Measurements from ENCODE around the gene COBL. TPM values are rescaled to one million over a fixed set of nuclear protein-coding genes. Genes with fewer than 3 reads are reported as not detected.

COBL gene
- total RNA-seq, 4 donors from 2014 or later = under 0.01 to 7.7 (median 2.6) TPM

- Histone ChIP-seq H3K27me3 (no peaks in the 10 kb centered on the region), H3K27ac (no peak overlapping the region), H3K36me3 (no peaks in the 10 kb centered on the region), H3K4me3 (no peak overlapping the region), H3K4me1 (peaks cover 0 to 14% of the 10 kb centered on the region in 2 donors), H3K9me3 (no peaks in the 10 kb centered on the region)
- intact Hi-C loops (cut with DNase I; ENCODE audit: low total_unique reads) = no loop called here
- TF ChIP-seq, protein P1, sequence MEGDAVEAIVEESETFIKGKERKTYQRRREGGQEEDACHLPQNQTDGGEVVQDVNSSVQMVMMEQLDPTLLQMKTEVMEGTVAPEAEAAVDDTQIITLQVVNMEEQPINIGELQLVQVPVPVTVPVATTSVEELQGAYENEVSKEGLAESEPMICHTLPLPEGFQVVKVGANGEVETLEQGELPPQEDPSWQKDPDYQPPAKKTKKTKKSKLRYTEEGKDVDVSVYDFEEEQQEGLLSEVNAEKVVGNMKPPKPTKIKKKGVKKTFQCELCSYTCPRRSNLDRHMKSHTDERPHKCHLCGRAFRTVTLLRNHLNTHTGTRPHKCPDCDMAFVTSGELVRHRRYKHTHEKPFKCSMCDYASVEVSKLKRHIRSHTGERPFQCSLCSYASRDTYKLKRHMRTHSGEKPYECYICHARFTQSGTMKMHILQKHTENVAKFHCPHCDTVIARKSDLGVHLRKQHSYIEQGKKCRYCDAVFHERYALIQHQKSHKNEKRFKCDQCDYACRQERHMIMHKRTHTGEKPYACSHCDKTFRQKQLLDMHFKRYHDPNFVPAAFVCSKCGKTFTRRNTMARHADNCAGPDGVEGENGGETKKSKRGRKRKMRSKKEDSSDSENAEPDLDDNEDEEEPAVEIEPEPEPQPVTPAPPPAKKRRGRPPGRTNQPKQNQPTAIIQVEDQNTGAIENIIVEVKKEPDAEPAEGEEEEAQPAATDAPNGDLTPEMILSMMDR (IDR thresholded peaks at IDR 0.05) = no peak
- no peak for TF ChIP-seq POLR2A (IDR thresholded peaks at IDR 0.05)
- no peak for DNase-seq
These were observed 2.7 kb downstream of the COBL start for GRCh38 chr7:51313738-51314425.

- no peak for DNase-seq
- H3K36me3 ChIP-seq = no peaks in the 10 kb centered on the region
- H3K27me3 ChIP-seq = no peaks in the 10 kb centered on the region
- H3K4me3 ChIP-seq = no peak overlapping the region
- H3K27ac ChIP-seq = no peak overlapping the region
- TF ChIP-seq, protein P1 (IDR thresholded peaks at IDR 0.05) = no peak
- TF ChIP-seq POLR2A (IDR thresholded peaks at IDR 0.05) = no peak
- intact Hi-C loops (cut with DNase I; ENCODE audit: low total_unique reads) = no loop called here
- H3K4me1 ChIP-seq = peaks cover 0 to 14% of the 10 kb centered on the region in 2 donors
- H3K9me3 ChIP-seq = no peaks in the 10 kb centered on the region
These were observed 3.5 kb downstream of the COBL start for GRCh38 chr7:51312951-51313737.

DNA sequence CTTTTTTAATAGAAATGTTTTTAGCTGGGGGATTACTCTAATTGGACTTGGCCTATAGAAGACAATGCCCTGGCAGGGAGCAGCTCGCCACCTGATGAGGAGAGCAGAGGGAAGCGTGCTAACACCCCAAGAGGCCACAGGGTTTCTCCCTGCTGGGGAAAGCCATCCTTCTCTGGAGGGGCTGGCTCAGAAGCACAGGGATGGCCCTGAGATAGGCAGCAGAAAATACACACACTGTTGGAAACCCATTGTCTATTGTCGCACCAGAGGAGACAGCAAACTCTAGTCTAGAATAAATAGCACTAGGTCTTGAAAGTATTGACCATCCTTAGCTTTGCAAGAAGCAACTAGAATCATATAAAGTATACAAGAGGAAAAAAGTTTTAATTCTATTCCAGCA lies 5.4 kb downstream of the COBL start:
- intact Hi-C loops (cut with DNase I; ENCODE audit: low total_unique reads) = no loop called here
- no peak for DNase-seq
- no peaks in the 10 kb centered on the region for H3K36me3 ChIP-seq
- H3K27ac ChIP-seq = no peak overlapping the region
- H3K4me1 ChIP-seq = peaks cover 0 to 7% of the 10 kb centered on the region in 2 donors
- no peak overlapping the region for H3K4me3 ChIP-seq
- no peaks in the 10 kb centered on the region for H3K9me3 ChIP-seq
- no peaks in the 10 kb centered on the region for H3K27me3 ChIP-seq
- TF ChIP-seq POLR2A (IDR thresholded peaks at IDR 0.05) = no peak
- TF ChIP-seq, protein P1 (IDR thresholded peaks at IDR 0.05) = no peak

DNA sequence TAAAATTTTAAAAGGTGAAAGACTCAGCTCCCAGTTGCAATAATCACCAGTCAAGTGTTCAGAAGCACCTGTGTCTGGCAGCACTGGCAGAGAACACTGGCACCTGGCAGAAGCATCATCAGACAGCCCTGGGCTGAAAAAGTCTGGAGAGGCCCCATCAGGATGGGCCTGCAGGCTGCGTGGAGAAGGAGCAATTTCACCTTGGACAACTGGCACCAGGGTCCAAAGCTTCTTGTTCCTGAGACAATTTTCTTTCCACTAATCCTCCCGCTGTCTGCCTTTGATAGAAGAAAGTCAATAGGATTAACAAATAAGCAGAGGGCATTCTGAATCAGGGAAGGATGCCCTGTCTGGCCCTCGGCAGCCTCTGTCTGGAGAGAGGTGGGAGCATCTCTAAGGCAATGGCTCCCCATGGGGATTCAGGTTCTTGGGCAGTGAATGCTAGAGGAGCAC lies 6.5 kb downstream of the COBL start:
- intact Hi-C loops (cut with DNase I; ENCODE audit: low total_unique reads) = no loop called here
- Histone ChIP-seq H3K36me3 (no peaks in the 10 kb centered on the region), H3K4me1 (no peaks in the 10 kb centered on the region), H3K4me3 (no peak overlapping the region), H3K27me3 (no peaks in the 10 kb centered on the region), H3K9me3 (no peaks in the 10 kb centered on the region), H3K27ac (no peak overlapping the region)
- TF ChIP-seq POLR2A (IDR thresholded peaks at IDR 0.05) = no peak
- TF ChIP-seq, protein P1 (IDR thresholded peaks at IDR 0.05) = no peak
- DNase-seq = no peak

Measured in uterus (tissue), 4 donors.